Jurkat, Clone E6-1 (cell line): Measurements from ENCODE around the gene PDE9A.
"Not testable (repeated sequence)": the region's sequence is repeated elsewhere in the genome, so short reads cannot be mapped to it uniquely, and the experiment has no call there.

ENCODE experiments used
- DNase-seq: peaks from one replicate; pipeline ENCODE4 v3.0.0-alpha.2; 2011; ENCODE audit warnings: low read depth, low spot score
- H3K4me3 ChIP-seq: 2 replicates; pipeline ENCODE4 v1.5.1; 2011; ENCODE audit warnings: mild to moderate bottlenecking, low read length, control low read depth, moderate library complexity

The PDE9A gene

GRCh38 chr21:42622284-42622683 is 31.1 kb upstream of the PDE9A start:
- no peak for DNase-seq
- H3K4me3 ChIP-seq: no peak overlapping the region

DNA sequence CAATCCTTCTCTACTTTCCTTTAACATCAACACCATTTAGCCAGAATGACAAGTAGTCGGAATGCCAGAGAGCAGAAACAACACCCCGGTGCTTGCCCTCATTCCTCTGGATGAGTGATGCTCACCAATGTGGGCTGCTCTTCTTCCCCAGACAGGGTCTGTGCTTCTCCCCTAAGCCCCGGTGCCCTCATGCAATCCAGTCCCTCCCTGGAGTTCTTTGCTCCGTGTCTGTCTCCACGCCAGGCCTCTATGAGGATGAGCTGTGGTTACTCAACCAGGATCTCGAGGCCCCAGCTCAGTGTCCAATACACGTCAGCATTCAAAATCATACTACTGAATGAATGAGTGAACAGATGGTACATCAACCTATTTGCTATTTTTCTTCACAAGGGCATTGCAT is 29.7 kb upstream of the PDE9A start:
- DNase-seq: no peak
- no peak overlapping the region for H3K4me3 ChIP-seq

DNA sequence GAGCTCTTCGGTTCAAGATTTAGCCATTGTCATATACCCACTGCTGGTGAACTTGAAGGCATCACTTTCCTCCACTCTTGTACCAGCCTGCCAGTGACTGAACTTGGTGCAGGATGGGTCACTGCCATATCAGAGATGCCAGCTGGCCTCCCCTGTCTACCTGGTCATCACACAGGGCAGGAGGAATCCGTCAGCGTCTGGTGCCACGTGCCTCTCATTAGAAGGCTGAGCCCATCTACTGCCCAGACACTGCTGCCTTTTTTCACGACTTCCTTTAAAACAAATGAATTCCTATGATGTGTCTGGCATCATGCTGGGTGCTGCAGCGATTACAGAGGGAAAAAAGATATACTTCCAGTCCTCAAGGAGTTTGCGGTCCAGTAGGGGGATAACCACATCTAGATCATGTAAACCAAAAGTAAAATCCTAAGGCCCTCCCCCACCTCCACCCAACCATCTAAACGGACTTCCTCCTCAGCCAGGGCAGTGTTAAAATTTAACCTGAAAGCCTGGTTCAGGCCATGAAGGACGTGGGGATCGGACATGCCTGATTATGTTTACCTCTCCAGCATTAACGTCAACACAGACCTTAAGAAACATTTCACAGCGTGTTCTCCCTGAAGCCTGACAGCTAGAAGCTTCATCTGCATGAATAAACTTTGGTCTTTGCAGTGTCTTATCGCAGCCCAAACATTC is 29.2 kb upstream of the PDE9A start:
- H3K4me3 ChIP-seq: no peak overlapping the region
- no peak for DNase-seq

- DNase-seq: no peak
- H3K4me3 ChIP-seq: no peak overlapping the region
These were observed 28.5 kb upstream of the PDE9A start for GRCh38 chr21:42624936-42625335.

DNA sequence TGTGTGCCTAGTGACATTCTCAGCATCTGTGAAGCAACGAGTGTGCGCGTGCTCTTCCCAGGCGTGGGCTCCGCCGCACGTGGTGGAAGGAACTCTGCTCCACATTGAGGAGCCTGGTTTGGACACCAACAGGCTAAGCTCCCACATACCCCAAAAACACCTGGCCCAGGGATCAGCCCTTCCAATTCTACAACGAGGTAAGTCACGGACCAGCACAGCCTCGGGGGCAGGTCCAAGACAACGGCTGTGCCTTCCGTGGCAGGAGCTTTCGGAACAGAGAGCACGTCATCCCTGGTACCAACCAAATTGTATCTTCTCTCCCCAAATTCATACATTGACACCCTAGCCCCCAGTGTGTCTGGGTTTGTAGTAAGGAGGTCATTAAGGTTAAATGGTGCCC is 27.2 kb upstream of the PDE9A start:
- DNase-seq: no peak
- H3K4me3 ChIP-seq: no peak overlapping the region

- no peak for DNase-seq
- H3K4me3 ChIP-seq: no peak overlapping the region
These were observed 25.7 kb upstream of the PDE9A start for GRCh38 chr21:42627527-42628289.

DNA sequence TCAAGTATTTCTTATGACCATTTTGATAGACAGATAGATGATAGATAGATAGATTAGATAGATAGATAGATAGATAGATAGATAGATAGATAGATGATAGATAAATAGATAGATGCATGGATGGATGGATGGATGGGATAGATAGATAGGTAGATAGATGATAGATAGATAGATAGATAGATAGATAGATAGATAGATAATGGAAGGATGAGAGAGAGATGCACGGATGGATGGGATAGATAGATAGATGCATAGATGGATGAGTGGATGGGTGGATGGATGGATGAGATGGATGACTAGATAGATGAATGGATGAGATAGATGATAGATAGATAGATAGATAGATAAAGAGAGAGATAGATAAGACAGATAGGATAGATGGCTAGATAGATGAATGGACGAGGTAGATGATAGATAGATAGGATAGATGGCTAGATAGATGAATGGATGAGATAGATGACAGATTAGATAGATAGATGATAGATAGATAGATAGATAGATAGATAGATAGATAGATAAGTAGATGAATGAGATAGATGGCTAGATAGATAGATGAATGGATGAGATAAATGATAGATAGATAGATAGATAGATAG is 24.9 kb upstream of the PDE9A start:
- DNase-seq, H3K4me3 ChIP-seq: not testable (repeated sequence)

- DNase-seq: no peak
- H3K4me3 ChIP-seq: no peak overlapping the region
These were observed 23.4 kb upstream of the PDE9A start for GRCh38 chr21:42629933-42630589.

- no peak overlapping the region for H3K4me3 ChIP-seq
- no peak for DNase-seq
These were observed 22.8 kb upstream of the PDE9A start for GRCh38 chr21:42630626-42631025.

DNA sequence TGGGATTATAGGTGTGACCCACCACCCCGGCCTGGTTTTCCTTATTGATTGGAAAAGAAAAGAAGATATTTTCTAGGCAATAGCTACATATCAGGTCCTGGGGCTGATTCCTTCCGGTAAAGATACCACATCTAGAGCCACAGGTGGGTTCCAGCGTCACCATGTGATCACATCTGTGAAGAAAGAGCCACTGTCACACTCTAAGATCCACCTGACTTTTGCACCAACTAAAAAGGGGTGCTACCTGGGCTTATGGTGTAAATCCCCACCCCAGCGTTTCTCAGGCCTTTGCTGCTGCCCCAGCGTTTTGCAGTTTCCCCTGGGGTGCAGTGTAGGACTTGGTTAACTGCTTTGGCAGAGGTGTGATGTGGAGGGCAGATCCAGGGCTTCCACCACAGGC is 22.3 kb upstream of the PDE9A start:
- no peak for DNase-seq
- no peak overlapping the region for H3K4me3 ChIP-seq

DNA sequence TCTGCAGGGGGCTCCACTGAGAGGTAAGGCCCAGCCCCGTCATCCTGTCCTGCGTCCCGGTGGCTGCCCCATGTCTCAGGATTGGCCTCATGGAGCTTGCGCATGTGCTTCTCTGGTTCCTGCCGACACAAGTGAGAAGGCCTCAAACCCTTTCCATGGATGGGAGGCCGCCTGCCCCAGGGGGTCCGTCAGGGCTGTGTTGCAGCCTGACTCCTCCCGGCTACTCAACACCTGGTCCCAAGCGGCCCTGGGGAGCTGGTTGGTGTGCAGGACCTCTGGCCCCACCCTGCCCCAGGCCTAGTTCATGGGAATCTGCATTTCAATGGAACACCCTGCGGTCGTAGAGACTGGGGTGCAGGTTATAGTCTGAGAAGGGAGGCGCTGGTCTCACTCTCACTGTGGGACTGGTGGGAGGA is 21.1 kb upstream of the PDE9A start:
- no peak overlapping the region for H3K4me3 ChIP-seq
- no peak for DNase-seq

DNA sequence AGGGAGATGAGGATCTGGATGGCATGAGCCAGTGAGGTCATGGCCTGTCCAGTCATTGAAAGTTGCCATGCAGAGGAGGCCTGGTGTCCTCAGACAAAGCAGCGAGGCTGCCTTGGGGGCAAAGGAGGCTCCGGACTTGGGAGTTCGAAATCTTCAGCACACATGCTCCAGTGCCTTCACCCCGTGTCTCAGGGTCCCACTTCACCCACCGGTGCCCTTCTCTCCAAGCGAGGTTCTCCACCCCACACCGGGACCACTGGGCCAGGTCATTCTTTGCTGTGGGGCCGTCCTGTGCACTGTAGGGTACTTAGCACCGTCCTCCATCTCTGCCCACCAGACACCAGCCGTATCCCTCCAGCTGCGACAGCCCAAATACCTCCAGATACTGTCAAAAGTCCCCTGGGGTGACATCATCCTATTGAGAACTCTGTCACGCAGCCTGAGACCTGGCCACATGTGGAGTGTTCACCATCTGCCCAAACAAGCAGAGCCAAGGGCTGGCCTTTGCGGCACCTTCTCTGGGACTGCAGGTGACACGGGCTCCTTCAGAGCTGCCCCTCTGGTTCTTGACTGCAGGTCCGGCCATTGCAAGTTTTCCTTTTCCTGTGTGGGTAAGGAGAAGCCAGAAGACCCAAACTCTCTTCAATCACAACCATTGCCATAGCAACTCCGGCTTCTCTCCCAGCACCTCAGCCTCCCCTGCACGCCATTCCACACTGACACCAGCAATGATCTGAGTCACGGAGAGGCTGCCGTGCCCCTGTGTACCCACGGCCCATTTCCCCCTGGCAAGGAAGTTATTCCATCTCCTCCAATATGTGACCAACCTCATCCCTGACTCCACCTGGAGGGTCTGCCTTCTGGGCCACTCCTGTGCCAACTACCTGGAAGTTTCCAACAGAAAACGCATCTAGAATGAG is 20.4 kb upstream of the PDE9A start:
- H3K4me3 ChIP-seq: no peak overlapping the region

GRCh38 chr21:42633858-42634257 is 19.6 kb upstream of the PDE9A start:
- no peak overlapping the region for H3K4me3 ChIP-seq
- DNase-seq: no peak

More for the DNA sequence above, 20.4 kb upstream of the PDE9A start:
- no peak for DNase-seq

GRCh38 chr21:42635848-42636519 is 17.4 kb upstream of the PDE9A start:
- H3K4me3 ChIP-seq: no peak overlapping the region
- DNase-seq: no peak

DNA sequence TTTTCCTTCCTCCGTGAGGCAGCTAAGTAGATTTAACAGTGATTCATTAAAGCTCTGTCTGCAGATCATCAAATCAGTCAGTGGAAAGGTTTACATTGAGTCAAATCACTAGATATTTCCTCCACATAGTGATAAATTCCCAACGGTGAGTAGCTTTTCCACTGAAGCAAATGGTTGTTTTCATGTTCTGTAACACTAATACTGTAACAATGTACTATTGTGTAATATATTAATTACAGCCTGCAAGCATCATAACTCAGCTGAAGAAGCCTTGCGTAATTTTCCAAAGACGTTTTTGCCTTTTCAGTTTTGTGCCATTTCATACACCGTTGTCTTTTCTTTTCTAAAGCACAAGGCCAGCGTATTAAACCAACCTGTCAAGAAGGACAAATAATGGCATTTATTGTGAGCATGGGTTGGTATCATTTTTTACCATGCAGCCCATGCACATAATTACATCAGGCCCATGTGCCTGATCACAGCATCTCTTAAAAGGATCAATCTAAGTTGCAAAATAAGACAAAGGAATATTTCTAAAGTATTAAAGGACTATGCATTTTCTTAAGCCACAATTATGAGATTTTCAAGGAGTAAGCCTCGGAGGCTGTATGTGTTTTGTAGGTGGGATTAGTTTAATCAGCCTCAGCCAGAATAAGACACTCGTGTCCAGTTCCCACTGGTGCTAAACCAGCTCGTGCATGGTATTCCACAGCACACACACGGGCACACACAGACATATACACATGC is 16.7 kb upstream of the PDE9A start:
- no peak overlapping the region for H3K4me3 ChIP-seq

GRCh38 chr21:42637267-42638041 is 16.0 kb upstream of the PDE9A start:
- no peak for DNase-seq
- H3K4me3 ChIP-seq: no peak overlapping the region

More for the DNA sequence above, 16.7 kb upstream of the PDE9A start:
- no peak for DNase-seq

GRCh38 chr21:42638266-42638863 is 15.1 kb upstream of the PDE9A start:
- no peak for DNase-seq
- no peak overlapping the region for H3K4me3 ChIP-seq
